Liver (tissue), 9 donors: ENCODE results near the gene GRIN2A. TPM values are rescaled to one million over a fixed set of nuclear protein-coding genes. Genes with fewer than 3 reads are reported as not detected.

Experiments used
- DNase-seq: peaks from one replicate; pipeline ENCODE4 v3.0.0-alpha.2; 2017; ENCODE audit warnings: low spot score
- H3K27ac ChIP-seq, 2 donors: one replicate each; pipeline ENCODE4 v1.7.0; 2013; ENCODE audit warnings: inconsistent platforms in 2 of 2, low read length in 2 of 2, control low read depth in 1 of 2, low read depth in 1 of 2, mild to moderate bottlenecking in 1 of 2
- H3K27me3 ChIP-seq, 4 donors: one replicate each; pipeline versions ENCODE4 v1.6.1 to v1.7.0; 2013; ENCODE audit warnings: low read length in 3 of 4, inconsistent platforms in 1 of 4, mild to moderate bottlenecking in 1 of 4, moderate library complexity in 1 of 4; ENCODE audit not compliant: control insufficient read depth in 4 of 4, insufficient read depth in 4 of 4
- H3K36me3 ChIP-seq, 4 donors: one replicate each; pipeline versions ENCODE4 v1.6.1 to v1.7.0; 2013; ENCODE audit warnings: low read length in 3 of 4, mild to moderate bottlenecking in 3 of 4, low read depth in 1 of 4, moderate library complexity in 1 of 4; ENCODE audit not compliant: control insufficient read depth in 4 of 4, insufficient read depth in 3 of 4
- H3K4me1 ChIP-seq, 4 donors: one replicate each; pipeline versions ENCODE4 v1.6.1 to v1.7.0; 2013; ENCODE audit warnings: low read length in 3 of 4, mild to moderate bottlenecking in 3 of 4, moderate library complexity in 1 of 4; ENCODE audit not compliant: control insufficient read depth in 4 of 4, insufficient read depth in 4 of 4
- H3K4me3 ChIP-seq, 3 donors: one replicate each; pipeline versions ENCODE4 v1.6.1 to v1.7.0; 2013; ENCODE audit warnings: low read length in 3 of 3, control low read depth in 1 of 3, low read depth in 1 of 3, mild to moderate bottlenecking in 1 of 3
- H3K9ac ChIP-seq, 2 donors: one replicate each; pipeline ENCODE4 v1.7.0; 2013; ENCODE audit warnings: low read length in 2 of 2, mild to moderate bottlenecking in 2 of 2, moderate library complexity in 2 of 2, control low read depth in 1 of 2, low read depth in 1 of 2
- H3K9me3 ChIP-seq, 4 donors: one replicate each; pipeline versions ENCODE4 v1.6.1 to v1.7.0; 2013; ENCODE audit warnings: low read length in 3 of 4; ENCODE audit not compliant: control insufficient read depth in 4 of 4
- EGR1 ChIP-seq, 2 donors: IDR thresholded peaks; 2 replicates each; pipeline ENCODE4 v1.6.1; 2016 to 2018; ENCODE audit warnings: antibody characterized with exemption in 2 of 2, low read depth in 2 of 2
- FOXA1 ChIP-seq: IDR thresholded peaks from 2 replicates; pipeline ENCODE4 v1.6.1; 2016; ENCODE audit warnings: antibody characterized with exemption
- FOXA2 ChIP-seq: IDR thresholded peaks from 2 replicates; pipeline ENCODE4 v1.6.1; 2016; ENCODE audit warnings: antibody characterized with exemption
- GABPA ChIP-seq, 2 donors: IDR thresholded peaks in 1 of 2; conservative IDR thresholded peaks in 1 of 2; 2 replicates each; pipeline ENCODE4 v1.6.1; 2016; ENCODE audit warnings: antibody characterized with exemption in 2 of 2, mild to moderate bottlenecking in 1 of 2, moderate library complexity in 1 of 2
- HNF4A ChIP-seq, 2 donors: conservative IDR thresholded peaks; 2 replicates each; pipeline ENCODE4 v1.6.1; 2016; ENCODE audit warnings: antibody characterized with exemption in 2 of 2, mild to moderate bottlenecking in 2 of 2
- HNF4G ChIP-seq: IDR thresholded peaks from 2 replicates; pipeline ENCODE4 v1.6.1; 2016; ENCODE audit warnings: antibody characterized with exemption
- JUND ChIP-seq, 2 donors: IDR thresholded peaks; 2 replicates each; pipeline ENCODE4 v1.6.1; 2016; ENCODE audit warnings: antibody characterized with exemption in 2 of 2
- NR2F2 ChIP-seq: IDR thresholded peaks from 2 replicates; pipeline ENCODE4 v1.6.1; 2016; ENCODE audit warnings: antibody characterized with exemption
- RAD21 ChIP-seq, 2 donors: IDR thresholded peaks; 2 replicates each; pipeline ENCODE4 v1.6.1; 2016; ENCODE audit warnings: antibody characterized with exemption in 2 of 2, mild to moderate bottlenecking in 2 of 2
- RXRA ChIP-seq, 2 donors: IDR thresholded peaks; 2 replicates each; pipeline ENCODE4 v1.6.1; 2017 to 2018; ENCODE audit warnings: antibody characterized with exemption in 2 of 2, mild to moderate bottlenecking in 1 of 2
- SP1 ChIP-seq: IDR thresholded peaks from 2 replicates; pipeline ENCODE4 v1.6.1; 2018; ENCODE audit warnings: antibody characterized with exemption, mild to moderate bottlenecking
- TAF1 ChIP-seq: conservative IDR thresholded peaks from 2 replicates; pipeline ENCODE4 v1.6.1; 2016; ENCODE audit warnings: antibody characterized with exemption, mild to moderate bottlenecking
- YY1 ChIP-seq: IDR thresholded peaks from 2 replicates; pipeline ENCODE4 v1.6.1; 2016; ENCODE audit warnings: antibody characterized with exemption, mild to moderate bottlenecking
- WGBS: extraction: QIAGEN DNeasy Blood & Tissue Kit; methylation state at CpG from one replicate; pipeline ENCODE4 v1.1.7; 2013; 5-methylcytosine and 5-hydroxymethylcytosine counted together
- polyA plus RNA-seq, 2 donors: library from polyadenylated mRNA; stranded (reverse) in 1 of 2; unstranded in 1 of 2; fragments of 200-250 nt in 1 of 2; fragments of >200 nt in 1 of 2; fragmentation: Nextera tagmentation in 1 of 2; extraction: Ambion mirVana in 1 of 2; gene quantifications; one replicate each; pipeline versions ENCODE4 v1.2.1 to v1.2.3, GENCODE V29; 2013 to 2015
- total RNA-seq, 2 donors: library from RNA; depleted of rRNA; stranded (reverse); fragments of >200 nt; gene quantifications; one replicate each; pipeline ENCODE4 v1.2.3, GENCODE V29; 2014
- TF ChIP-seq, protein P1 (sequence below): IDR thresholded peaks from 2 replicates; pipeline ENCODE4 v1.6.1; 2016; ENCODE audit warnings: antibody characterized with exemption
- TF ChIP-seq, protein P2 (sequence below): IDR thresholded peaks from 2 replicates; pipeline ENCODE4 v1.6.1; 2016; ENCODE audit warnings: antibody characterized with exemption
- TF ChIP-seq, protein P3 (sequence below): fragments of 150-350 bp; IDR thresholded peaks from 2 replicates; pipeline ENCODE4 v1.5.1; 2017; ENCODE audit warnings: improper control_type of control experiment, low read depth, low read length; ENCODE audit not compliant: missing input control
- TF ChIP-seq, protein P4 (sequence below): IDR thresholded peaks from 2 replicates; pipeline ENCODE4 v1.6.1; 2016; ENCODE audit warnings: antibody characterized with exemption, mild to moderate bottlenecking
- TF ChIP-seq, protein P5 (sequence below): IDR thresholded peaks from 2 replicates; pipeline ENCODE4 v1.6.1; 2016; ENCODE audit warnings: antibody characterized with exemption
- donor health status: healthy.
- donor health status: healthy.
- donor health status: healthy.
- donor health status: healthy.
- donor health status: healthy.

Gene GRIN2A
- total and polyA plus RNA-seq, 4 donors = under 0.01 to 0.08 (median 0.07) TPM; not detected in 1

DNA sequence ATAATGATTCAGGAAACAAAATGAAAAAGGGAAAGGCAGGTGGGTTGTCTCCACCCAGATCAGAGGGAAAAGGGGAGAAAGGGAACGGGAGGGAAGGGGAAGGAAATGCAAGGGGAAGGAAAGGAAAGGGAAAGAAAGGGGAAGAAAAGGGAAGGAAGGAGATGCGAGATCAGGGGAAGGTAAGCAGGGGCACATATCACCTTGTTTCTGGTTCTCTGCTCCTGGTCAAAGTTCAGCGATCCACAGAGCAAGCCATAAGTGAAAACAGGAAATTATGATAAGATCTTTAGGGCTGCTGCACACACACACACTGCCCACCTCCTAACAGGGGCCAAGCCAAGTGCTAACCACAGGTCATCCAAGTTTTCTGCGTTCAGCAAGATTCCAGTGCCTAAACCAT lies 37.5 kb upstream of the GRIN2A start:
- no peak for TF ChIP-seq FOXA2
- TF ChIP-seq HNF4A (conservative IDR thresholded peaks at IDR 0.05) = no peak
- no peak for TF ChIP-seq SP1
- TF ChIP-seq YY1 = no peak
- TF ChIP-seq, protein P1, sequence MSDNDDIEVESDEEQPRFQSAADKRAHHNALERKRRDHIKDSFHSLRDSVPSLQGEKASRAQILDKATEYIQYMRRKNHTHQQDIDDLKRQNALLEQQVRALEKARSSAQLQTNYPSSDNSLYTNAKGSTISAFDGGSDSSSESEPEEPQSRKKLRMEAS = no peak
- TF ChIP-seq, protein P2, sequence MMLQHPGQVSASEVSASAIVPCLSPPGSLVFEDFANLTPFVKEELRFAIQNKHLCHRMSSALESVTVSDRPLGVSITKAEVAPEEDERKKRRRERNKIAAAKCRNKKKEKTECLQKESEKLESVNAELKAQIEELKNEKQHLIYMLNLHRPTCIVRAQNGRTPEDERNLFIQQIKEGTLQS = no peak
- no peak for TF ChIP-seq JUND (IDR thresholded peaks at IDR 0.05)
- no peak for TF ChIP-seq GABPA (IDR thresholded peaks at IDR 0.05 in 1 of 2, conservative IDR thresholded peaks at IDR 0.05 in 1 of 2)
- no peak for TF ChIP-seq FOXA1
- TF ChIP-seq, protein P3, sequence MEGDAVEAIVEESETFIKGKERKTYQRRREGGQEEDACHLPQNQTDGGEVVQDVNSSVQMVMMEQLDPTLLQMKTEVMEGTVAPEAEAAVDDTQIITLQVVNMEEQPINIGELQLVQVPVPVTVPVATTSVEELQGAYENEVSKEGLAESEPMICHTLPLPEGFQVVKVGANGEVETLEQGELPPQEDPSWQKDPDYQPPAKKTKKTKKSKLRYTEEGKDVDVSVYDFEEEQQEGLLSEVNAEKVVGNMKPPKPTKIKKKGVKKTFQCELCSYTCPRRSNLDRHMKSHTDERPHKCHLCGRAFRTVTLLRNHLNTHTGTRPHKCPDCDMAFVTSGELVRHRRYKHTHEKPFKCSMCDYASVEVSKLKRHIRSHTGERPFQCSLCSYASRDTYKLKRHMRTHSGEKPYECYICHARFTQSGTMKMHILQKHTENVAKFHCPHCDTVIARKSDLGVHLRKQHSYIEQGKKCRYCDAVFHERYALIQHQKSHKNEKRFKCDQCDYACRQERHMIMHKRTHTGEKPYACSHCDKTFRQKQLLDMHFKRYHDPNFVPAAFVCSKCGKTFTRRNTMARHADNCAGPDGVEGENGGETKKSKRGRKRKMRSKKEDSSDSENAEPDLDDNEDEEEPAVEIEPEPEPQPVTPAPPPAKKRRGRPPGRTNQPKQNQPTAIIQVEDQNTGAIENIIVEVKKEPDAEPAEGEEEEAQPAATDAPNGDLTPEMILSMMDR = no peak
- TF ChIP-seq, protein P4, sequence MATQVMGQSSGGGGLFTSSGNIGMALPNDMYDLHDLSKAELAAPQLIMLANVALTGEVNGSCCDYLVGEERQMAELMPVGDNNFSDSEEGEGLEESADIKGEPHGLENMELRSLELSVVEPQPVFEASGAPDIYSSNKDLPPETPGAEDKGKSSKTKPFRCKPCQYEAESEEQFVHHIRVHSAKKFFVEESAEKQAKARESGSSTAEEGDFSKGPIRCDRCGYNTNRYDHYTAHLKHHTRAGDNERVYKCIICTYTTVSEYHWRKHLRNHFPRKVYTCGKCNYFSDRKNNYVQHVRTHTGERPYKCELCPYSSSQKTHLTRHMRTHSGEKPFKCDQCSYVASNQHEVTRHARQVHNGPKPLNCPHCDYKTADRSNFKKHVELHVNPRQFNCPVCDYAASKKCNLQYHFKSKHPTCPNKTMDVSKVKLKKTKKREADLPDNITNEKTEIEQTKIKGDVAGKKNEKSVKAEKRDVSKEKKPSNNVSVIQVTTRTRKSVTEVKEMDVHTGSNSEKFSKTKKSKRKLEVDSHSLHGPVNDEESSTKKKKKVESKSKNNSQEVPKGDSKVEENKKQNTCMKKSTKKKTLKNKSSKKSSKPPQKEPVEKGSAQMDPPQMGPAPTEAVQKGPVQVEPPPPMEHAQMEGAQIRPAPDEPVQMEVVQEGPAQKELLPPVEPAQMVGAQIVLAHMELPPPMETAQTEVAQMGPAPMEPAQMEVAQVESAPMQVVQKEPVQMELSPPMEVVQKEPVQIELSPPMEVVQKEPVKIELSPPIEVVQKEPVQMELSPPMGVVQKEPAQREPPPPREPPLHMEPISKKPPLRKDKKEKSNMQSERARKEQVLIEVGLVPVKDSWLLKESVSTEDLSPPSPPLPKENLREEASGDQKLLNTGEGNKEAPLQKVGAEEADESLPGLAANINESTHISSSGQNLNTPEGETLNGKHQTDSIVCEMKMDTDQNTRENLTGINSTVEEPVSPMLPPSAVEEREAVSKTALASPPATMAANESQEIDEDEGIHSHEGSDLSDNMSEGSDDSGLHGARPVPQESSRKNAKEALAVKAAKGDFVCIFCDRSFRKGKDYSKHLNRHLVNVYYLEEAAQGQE = no peak
- TF ChIP-seq EGR1 (IDR thresholded peaks at IDR 0.05; ENCODE audit: low read depth in 2 of 2) = no peak
- no peak for TF ChIP-seq RAD21 (IDR thresholded peaks at IDR 0.05)
- TF ChIP-seq NR2F2 = no peak
- TF ChIP-seq HNF4G = no peak
- no peak for TF ChIP-seq TAF1
- TF ChIP-seq, protein P5, sequence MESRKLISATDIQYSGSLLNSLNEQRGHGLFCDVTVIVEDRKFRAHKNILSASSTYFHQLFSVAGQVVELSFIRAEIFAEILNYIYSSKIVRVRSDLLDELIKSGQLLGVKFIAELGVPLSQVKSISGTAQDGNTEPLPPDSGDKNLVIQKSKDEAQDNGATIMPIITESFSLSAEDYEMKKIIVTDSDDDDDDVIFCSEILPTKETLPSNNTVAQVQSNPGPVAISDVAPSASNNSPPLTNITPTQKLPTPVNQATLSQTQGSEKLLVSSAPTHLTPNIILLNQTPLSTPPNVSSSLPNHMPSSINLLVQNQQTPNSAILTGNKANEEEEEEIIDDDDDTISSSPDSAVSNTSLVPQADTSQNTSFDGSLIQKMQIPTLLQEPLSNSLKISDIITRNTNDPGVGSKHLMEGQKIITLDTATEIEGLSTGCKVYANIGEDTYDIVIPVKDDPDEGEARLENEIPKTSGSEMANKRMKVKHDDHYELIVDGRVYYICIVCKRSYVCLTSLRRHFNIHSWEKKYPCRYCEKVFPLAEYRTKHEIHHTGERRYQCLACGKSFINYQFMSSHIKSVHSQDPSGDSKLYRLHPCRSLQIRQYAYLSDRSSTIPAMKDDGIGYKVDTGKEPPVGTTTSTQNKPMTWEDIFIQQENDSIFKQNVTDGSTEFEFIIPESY = no peak
- TF ChIP-seq RXRA (IDR thresholded peaks at IDR 0.05) = no peak
- Histone ChIP-seq H3K36me3 (no peaks in the 10 kb centered on the region), H3K27me3 (no peaks in the 10 kb centered on the region), H3K4me3 (no peak overlapping the region), H3K27ac (no peak overlapping the region), H3K9ac (no peak overlapping the region), H3K4me1 (no peaks in the 10 kb centered on the region), H3K9me3 (no peaks in the 10 kb centered on the region)
- 49% methylated on average over 4 of the region's 4 CpGs for WGBS
- DNase-seq = no peak
